ENCODE results near the gene ADAM12.

Gene ADAM12

DNA sequence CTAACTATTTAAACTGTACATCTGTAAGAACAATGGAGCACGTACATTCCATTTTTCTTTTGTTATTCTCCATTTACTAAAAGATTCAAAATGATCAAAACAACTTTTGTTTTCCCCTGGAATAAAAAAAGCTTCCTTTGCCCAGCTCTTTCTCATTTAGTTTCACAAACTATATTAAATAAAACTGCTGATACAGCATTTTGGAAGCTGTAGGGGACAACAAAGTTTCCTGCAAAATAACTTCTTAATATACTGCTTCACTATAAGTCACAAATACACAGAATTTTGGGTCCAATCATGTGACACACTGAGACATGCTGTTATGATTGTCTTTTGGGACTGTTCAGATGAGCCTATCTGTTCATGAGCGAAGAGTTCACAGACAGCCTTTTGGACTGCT lies 222.4 kb downstream of the ADAM12 start:
- DNase-seq: no peak

DNA sequence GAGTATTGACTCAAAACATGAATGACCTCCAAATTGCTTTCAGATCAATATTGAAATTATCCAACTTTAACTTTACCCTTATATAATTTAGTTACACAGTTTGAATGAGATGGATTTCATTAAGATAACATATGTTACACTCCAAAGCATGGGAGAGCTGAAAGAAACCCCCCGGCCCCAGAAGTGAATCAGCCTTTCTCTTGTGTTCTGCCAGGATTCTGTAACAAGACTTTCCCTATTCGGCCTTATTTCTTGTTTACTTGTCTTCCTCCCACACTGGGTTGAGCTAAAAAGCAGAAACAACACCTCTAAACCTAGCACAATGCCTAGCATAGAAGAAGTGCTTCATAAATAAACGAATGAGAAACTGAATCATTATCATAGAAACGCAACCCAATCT lies 224.8 kb downstream of the ADAM12 start:
- DNase-seq: no peak

GRCh38 chr10:126161691-126162090 lies 226.6 kb downstream of the ADAM12 start:
- no peak for DNase-seq

- no peak for DNase-seq
Measured at GRCh38 chr10:126160971-126161630, 227.2 kb downstream of the ADAM12 start.

DNA sequence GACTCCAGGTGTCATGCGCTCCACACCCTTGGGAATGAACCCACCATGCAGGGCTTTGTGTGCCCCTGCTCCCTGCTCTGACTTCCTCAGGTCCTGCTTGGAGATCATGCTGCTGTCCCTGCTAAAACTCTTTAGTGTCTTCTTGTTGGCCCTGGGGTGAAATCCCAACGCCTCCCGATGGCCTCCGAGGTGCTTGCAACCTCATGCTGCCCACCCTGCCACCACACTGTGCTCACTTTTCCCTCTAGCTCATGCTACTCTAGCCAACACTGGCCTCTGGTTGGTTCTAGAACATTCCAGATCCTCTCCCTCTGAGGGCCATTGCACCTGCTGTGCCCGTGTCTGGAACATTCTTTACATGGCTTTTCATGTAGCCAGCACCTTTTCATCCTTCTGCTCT lies 227.7 kb downstream of the ADAM12 start:
- no peak for DNase-seq

DNA sequence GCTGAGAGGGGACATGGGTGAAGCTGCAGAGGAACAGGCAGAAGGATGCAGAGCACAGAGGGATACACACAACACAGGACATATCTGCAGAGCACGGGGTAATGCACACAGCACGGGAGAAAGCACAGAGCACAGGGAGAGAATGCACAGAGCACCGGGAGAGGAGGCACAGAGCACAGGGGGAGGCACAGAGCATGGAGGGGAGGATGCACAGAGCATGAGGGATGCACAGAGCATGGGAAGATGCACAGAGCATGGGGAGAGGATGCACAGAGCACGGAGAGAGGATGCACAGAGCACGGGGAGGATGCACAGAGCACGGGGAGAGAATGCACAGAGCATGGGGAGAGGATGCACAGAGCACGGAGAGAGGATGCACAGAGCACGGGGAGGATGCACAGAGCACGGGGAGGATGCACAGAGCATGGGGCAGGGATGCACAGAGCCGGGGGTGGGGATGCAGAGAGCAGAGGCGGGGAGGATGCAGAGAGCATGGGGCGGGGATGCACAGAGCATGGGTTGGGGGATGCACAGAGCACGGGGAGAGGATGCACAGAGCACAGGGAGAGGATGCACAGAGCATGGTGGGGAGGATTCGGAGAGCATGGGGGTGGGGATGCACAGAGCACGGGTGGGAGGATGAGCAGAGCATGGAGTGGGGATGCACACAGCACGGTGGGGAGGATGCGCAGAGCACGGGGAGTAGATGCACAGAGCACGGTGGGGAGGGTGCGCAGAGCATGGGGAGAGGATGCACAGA lies 230.0 kb downstream of the ADAM12 start:
- no peak for DNase-seq

- no peak for DNase-seq
Measured at GRCh38 chr10:126157189-126157588, 231.1 kb downstream of the ADAM12 start.

DNA sequence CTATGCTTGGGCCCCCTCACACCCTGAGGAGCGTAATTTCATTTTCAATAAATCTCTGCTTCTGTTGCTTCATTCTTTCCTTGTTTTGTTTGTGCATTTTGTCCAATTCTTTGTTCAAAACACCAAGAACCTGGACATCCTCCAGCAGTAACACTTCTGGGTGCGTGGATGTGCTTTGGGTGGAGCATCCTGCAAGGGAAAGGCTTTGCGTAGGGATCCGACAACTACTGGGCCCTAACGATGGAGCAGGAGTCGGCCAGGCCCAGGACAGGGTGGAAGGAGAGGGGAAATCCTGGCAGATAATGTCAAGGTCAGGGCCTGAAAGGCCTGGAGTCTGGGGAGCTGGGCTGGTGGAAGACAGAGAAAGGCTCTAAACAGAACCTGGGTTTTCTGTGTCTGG lies 231.8 kb downstream of the ADAM12 start:
- no peak for DNase-seq

GRCh38 chr10:126156012-126156411 lies 232.3 kb downstream of the ADAM12 start:
- DNase-seq: no peak

- no peak for DNase-seq
Measured at GRCh38 chr10:126155528-126155927, 232.7 kb downstream of the ADAM12 start.

DNA sequence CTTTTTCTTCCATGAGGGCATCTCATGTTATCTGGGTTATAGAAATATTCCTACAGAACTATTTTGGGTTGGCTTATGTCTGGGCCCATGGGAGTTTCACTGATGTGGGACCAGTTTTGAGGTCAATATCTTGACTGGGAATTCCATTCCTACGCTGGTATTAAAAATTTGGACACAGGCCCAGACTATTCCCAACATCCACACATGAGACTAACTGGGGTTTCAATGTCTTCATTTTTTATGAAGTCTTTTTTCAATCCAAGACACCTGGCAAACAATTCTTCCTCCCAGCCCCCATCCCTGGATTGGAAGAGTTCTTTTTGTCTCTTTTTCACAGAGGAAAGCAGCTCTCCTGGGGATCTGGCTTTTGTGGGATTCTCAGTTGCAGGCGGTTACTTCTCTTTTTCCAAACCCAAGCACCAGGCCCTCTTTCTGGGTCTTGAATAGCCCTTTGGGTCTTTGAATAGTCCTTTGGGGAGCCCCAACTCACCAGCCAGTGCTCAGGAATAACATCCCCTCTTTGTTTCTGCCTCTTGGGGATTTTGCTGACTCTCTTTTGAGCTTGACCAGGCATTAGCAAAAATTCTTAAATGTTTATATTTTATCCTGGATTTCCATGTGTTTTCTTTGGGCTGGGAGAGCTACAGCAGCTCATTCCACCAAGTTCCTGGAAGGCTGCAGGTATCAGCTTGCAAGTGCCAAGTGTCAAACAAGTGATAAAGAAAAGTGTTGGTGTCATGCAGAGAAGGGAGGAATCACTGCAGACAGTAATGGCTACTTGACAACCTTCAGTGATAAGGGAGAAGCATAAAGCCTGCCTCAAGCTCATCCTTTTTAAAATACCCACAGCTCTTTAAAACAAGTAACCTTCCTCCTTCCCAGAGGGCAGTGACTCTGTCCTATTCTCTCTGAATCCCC lies 234.3 kb downstream of the ADAM12 start:
- no peak for DNase-seq

GRCh38 chr10:126147866-126148587 lies 240.2 kb downstream of the ADAM12 start:
- no peak for DNase-seq

- no peak for DNase-seq
Measured at GRCh38 chr10:126146771-126147170, 241.5 kb downstream of the ADAM12 start.

DNA sequence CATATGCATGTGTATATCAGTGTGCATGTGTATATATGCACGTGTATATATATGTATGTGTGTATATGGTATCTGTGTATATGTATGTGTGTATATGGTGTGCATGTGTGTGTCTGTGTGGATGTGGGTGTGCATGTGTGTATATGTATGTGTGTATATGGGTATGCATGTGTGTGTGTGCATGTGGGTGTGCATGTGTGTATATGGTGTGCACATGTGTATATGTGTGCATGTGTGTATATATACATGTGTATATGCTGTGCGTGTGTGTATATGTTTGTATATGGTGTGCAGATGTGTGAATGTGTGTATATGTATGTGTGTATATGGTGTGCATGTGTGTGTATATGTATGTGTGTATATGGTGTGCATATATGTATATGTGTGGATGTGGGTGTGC lies 245.2 kb downstream of the ADAM12 start:
- DNase-seq: no peak

DNA sequence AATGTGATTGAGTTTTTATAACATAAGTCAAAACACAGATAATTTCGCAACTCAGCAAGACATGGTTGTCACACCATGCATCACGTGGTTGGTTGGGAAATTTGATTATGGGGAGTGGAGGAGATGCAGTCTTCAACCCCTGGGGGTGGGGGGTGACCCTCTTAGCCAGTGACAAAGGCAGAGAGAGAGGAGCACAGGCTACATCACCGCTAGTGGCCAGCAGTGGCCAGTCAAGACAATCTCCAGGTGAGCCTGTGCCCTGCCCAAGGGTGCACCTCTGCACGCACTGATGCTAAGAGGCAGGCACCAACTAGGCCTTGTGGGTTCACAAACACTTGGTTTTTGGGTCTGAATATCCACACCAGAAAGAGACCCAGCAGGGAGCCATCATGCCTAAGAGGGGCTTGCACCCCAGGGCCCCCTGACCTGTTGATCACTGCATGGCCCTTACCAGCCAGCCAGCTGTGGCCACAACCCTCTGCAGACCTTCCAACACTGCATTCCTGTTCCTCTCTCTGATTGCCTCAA lies 247.5 kb downstream of the ADAM12 start:
- no peak for DNase-seq

GRCh38 chr10:126137562-126138221 lies 250.6 kb downstream of the ADAM12 start:
- DNase-seq: no peak

DNA sequence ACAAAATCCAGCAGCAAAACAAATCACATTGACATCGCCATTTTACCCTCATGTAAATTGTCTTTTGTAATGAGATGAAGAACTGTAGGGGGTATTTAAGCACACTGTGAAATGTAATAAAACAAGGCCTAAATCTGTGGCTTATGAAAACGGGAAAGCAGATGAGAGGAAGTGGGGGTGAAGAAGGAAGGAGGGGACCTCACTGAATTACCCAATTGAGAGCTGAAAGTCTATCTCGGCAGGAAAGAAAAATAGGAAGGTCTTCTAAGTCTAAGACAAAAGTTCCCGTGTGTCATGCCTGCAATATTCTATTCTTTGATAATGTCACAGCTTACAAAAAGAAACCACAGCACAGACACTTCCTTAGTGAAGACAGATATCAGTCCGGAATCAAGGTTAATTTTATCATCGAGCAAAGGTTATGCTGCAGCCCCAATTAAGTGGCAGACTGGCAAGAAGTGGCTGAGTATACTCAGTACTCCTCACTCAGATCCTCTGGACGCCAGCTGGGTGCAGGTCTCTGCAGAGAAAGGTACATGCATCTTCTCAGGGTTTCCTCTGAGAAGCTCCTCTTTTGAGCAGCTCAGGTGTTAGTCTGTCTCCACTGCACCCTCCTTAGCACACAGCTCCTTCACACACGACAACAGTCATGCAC lies 252.2 kb downstream of the ADAM12 start:
- no peak for DNase-seq

DNA sequence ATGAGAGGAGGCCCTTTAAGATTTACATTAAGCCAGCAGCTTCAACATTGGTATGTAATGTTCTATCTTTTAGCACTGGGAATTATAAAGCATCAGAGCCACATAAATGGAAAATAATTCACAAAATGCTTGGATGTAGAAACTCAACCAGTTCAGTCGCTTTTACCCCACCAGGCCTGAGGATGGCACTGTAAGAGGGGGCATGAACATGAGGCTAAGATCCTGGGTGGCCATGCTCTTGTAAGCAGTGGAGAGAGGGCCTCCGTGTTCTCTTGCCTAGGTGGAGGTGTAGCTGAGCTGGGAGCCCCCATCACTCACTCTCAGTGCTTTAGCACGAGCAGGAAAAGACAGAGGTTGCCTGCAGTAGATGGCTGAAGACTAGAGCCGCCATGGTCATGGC lies 253.1 kb downstream of the ADAM12 start:
- DNase-seq: no peak

- no peak for DNase-seq
Measured at GRCh38 chr10:126133906-126134656, 254.2 kb downstream of the ADAM12 start.

DNA sequence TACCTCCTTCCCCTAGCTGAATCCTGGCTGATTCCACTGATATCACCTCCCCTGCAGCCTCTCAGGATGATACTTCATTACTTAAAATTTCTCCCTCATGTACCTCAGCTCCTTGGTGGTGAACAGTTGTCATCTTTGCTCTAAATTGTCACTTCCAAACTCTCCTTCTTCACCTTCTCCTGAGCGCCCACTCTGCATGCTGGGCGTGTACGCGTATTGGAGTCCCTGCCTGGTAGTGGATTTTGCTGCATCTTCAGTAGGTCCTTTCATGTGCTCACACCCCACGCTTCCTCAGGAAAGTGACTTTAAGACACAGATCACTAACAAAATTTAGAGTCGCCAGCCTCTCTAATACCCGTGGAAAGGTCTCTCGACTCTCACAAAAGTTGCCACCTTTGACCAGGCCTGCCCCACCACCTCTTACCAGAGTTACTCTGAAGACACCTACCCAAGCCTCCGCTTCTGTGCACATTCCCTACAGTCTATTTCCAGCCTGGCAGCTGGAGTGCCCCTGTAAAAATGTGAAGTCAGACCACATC lies 255.1 kb downstream of the ADAM12 start:
- DNase-seq: no peak
